ENCODE results near the gene PRICKLE3. TPM values are rescaled to one million over a fixed set of nuclear protein-coding genes. Genes with fewer than 3 reads are reported as not detected.

The PRICKLE3 gene
- total RNA-seq, 1 donor from 2014 or later: 14.2 TPM

- peak within 1 kb of the TSS; percentile 68 for H3K27ac ChIP-seq (ENCODE audit: low read depth, low read length)
- FAIRE-seq: no peak
Observed at GRCh38 chrX:49162620-49163019, 23.6 kb downstream of the PRICKLE3 start, which contains the start of gene MAGIX. Gene MAGIX (plus strand): TSS chrX:49162758. CDS start chrX:49162890, 132 bp downstream.

GRCh38 chrX:49161632-49162031 is 24.5 kb downstream of the PRICKLE3 start:
- Histone ChIP-seq H3K27ac (ENCODE audit: low read depth, low read length) (no peak overlapping the region), H3K9ac (ENCODE audit: low read length) (no peak overlapping the region), H3K4me2 (ENCODE audit: low read length) (no peak overlapping the region), H3K4me1 (ENCODE audit: insufficient read depth, low read length) (peaks cover 4% of the 10 kb centered on the region), H3K36me3 (ENCODE audit: insufficient read depth, low read length) (no peaks in the 10 kb centered on the region), H3K79me2 (ENCODE audit: insufficient read depth, low read length) (no peaks in the 10 kb centered on the region), H4K20me1 (ENCODE audit: insufficient read depth, low read length) (no peaks in the 10 kb centered on the region), H3K27me3 (ENCODE audit: insufficient read depth, low read length) (no peaks in the 10 kb centered on the region), H3K4me3 (ENCODE audit: insufficient read depth, low read depth, low read length) (no peak overlapping the region), H2AFZ (ENCODE audit: low read depth, low read length) (no peak overlapping the region), H3K9me3 (ENCODE audit: insufficient read depth, low read depth, low read length) (no peaks in the 10 kb centered on the region)
- H3K27me3 Mint-ChIP-seq (ENCODE audit: low read depth, unreplicated experiment): no peaks in the 10 kb centered on the region
- peak; percentile 55 for FAIRE-seq
- H3K36me3 Mint-ChIP-seq (ENCODE audit: low read depth, unreplicated experiment): no peaks in the 10 kb centered on the region
- H3K4me3 Mint-ChIP-seq (ENCODE audit: unreplicated experiment): no peak overlapping the region
- H3K4me1 Mint-ChIP-seq (ENCODE audit: low read depth, unreplicated experiment): no peaks in the 10 kb centered on the region
- TF ChIP-seq EZH2 (IDR thresholded peaks at IDR 0.05; ENCODE audit: insufficient read depth, low read length) (no peak), CTCF (IDR thresholded peaks at IDR 0.05; ENCODE audit: insufficient read depth, low read depth, low read length) (no peak)
- H3K9me3 Mint-ChIP-seq (ENCODE audit: unreplicated experiment): no peaks in the 10 kb centered on the region
- no peak overlapping the region for H3K27ac Mint-ChIP-seq (ENCODE audit: unreplicated experiment)
- DNase-seq (ENCODE audit: low read depth): no peak

More at GRCh38 chrX:49162620-49163019, 23.6 kb downstream of the PRICKLE3 start, which contains the start of gene MAGIX:
- H3K4me2 ChIP-seq (ENCODE audit: low read length): peak within 1 kb of the TSS; percentile 83
- H3K4me3 ChIP-seq (ENCODE audit: insufficient read depth, low read depth, low read length): peak within 1 kb of the TSS; percentile 39
- H3K79me2 ChIP-seq (ENCODE audit: insufficient read depth, low read length): no peaks in the 10 kb centered on the region
- H2AFZ ChIP-seq (ENCODE audit: low read depth, low read length): peak within 1 kb of the TSS; percentile 85
- no peak within 1 kb of the TSS for H3K27ac Mint-ChIP-seq (ENCODE audit: unreplicated experiment)
- peaks cover 12% of the 10 kb centered on the region for H3K4me1 ChIP-seq (ENCODE audit: insufficient read depth, low read length)
- no peaks in the 10 kb centered on the region for H3K27me3 ChIP-seq (ENCODE audit: insufficient read depth, low read length)
- peaks cover 4% of the 10 kb centered on the region for H3K4me1 Mint-ChIP-seq (ENCODE audit: low read depth, unreplicated experiment)
- no peak for DNase-seq (ENCODE audit: low read depth)
- no peaks in the 10 kb centered on the region for H3K9me3 Mint-ChIP-seq (ENCODE audit: unreplicated experiment)
- H3K36me3 Mint-ChIP-seq (ENCODE audit: low read depth, unreplicated experiment): no peaks in the 10 kb centered on the region
- no peaks in the 10 kb centered on the region for H3K9me3 ChIP-seq (ENCODE audit: insufficient read depth, low read depth, low read length)
- peak within 1 kb of the TSS; percentile 45 for H3K4me3 Mint-ChIP-seq (ENCODE audit: unreplicated experiment)
- no peak for TF ChIP-seq EZH2 (IDR thresholded peaks at IDR 0.05; ENCODE audit: insufficient read depth, low read length)
- no peak for TF ChIP-seq CTCF (IDR thresholded peaks at IDR 0.05; ENCODE audit: insufficient read depth, low read depth, low read length)
- peak within 1 kb of the TSS; percentile 81 for H3K9ac ChIP-seq (ENCODE audit: low read length)
- no peaks in the 10 kb centered on the region for H3K27me3 Mint-ChIP-seq (ENCODE audit: low read depth, unreplicated experiment)
- H4K20me1 ChIP-seq (ENCODE audit: insufficient read depth, low read length): no peaks in the 10 kb centered on the region
- H3K36me3 ChIP-seq (ENCODE audit: insufficient read depth, low read length): no peaks in the 10 kb centered on the region

GRCh38 chrX:49160908-49161307 is 25.3 kb downstream of the PRICKLE3 start:
- no peak for FAIRE-seq
- H3K4me1 Mint-ChIP-seq (ENCODE audit: low read depth, unreplicated experiment): no peaks in the 10 kb centered on the region
- Histone ChIP-seq H3K27me3 (ENCODE audit: insufficient read depth, low read length) (no peaks in the 10 kb centered on the region), H4K20me1 (ENCODE audit: insufficient read depth, low read length) (no peaks in the 10 kb centered on the region), H3K79me2 (ENCODE audit: insufficient read depth, low read length) (no peaks in the 10 kb centered on the region), H3K9me3 (ENCODE audit: insufficient read depth, low read depth, low read length) (no peaks in the 10 kb centered on the region), H2AFZ (ENCODE audit: low read depth, low read length) (no peak overlapping the region), H3K4me2 (ENCODE audit: low read length) (no peak overlapping the region), H3K4me3 (ENCODE audit: insufficient read depth, low read depth, low read length) (no peak overlapping the region), H3K36me3 (ENCODE audit: insufficient read depth, low read length) (no peaks in the 10 kb centered on the region), H3K27ac (ENCODE audit: low read depth, low read length) (no peak overlapping the region), H3K4me1 (ENCODE audit: insufficient read depth, low read length) (no peaks in the 10 kb centered on the region), H3K9ac (ENCODE audit: low read length) (no peak overlapping the region)
- no peaks in the 10 kb centered on the region for H3K27me3 Mint-ChIP-seq (ENCODE audit: low read depth, unreplicated experiment)
- no peak overlapping the region for H3K4me3 Mint-ChIP-seq (ENCODE audit: unreplicated experiment)
- H3K9me3 Mint-ChIP-seq (ENCODE audit: unreplicated experiment): no peaks in the 10 kb centered on the region
- no peak for DNase-seq (ENCODE audit: low read depth)
- no peaks in the 10 kb centered on the region for H3K36me3 Mint-ChIP-seq (ENCODE audit: low read depth, unreplicated experiment)
- TF ChIP-seq CTCF (IDR thresholded peaks at IDR 0.05; ENCODE audit: insufficient read depth, low read depth, low read length) (no peak), EZH2 (IDR thresholded peaks at IDR 0.05; ENCODE audit: insufficient read depth, low read length) (no peak)
- no peak overlapping the region for H3K27ac Mint-ChIP-seq (ENCODE audit: unreplicated experiment)
